Forelimb muscle (tissue), 1 donor: ENCODE results near the gene DEXI. TPM values are rescaled to one million over a fixed set of nuclear protein-coding genes. Genes with fewer than 3 reads are reported as not detected.
"Not testable (repeated sequence)": the region's sequence is repeated elsewhere in the genome, so short reads cannot be mapped to it uniquely, and the experiment has no call there.

Source experiments
- DNase-seq: peaks from one replicate; pipeline ENCODE4 v3.0.0-alpha.2; 2013; ENCODE audit warnings: low read depth
- polyA plus RNA-seq: library from polyadenylated mRNA; unstranded; fragments of 120-200 nt; gene quantifications from one replicate; pipeline ENCODE4 v1.2.1, GENCODE V29; 2013; ENCODE audit not compliant: insufficient read length

DEXI gene
- polyA plus RNA-seq, 1 donor = 56.9 TPM

DNA sequence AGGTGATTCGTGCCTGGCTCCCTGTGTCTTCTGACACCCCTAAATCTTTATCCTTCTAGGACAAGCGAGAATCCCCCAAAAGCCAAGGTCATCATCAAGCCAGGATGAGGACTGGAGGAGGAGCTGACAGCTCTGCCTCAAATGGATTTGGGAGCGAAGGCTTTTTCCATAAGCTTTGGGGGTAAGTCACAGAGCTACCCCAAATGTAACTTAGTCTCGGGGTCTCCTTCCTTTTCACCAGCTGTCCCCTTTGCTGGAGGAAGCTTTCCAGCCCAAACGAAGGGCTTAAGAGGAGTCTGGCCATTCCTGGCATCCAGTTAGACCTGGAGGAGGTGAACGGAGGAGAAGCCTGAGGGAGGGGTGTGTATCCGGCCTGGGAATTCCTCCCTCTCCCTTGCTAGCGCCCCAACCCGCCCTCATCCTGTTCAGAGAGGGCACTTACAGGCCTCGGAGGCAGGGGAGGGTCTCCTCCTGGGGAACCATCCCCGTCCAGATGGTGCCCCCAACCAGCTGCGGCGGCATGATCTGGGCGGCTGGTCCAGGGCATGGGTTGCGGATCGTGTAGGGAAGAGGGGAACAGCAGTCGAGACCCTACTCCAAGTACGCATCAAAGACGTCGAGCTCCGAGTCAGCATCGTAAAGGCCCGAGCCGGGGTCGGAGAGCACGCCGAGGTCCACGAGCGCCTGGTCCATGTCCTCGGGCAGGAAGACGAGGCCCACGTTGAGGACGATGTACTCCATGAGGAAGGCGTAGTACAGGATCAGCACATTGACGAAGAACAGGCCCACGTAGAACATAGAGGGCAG, 938 bp downstream of the DEXI start:
- DNase-seq = no peak

DNA sequence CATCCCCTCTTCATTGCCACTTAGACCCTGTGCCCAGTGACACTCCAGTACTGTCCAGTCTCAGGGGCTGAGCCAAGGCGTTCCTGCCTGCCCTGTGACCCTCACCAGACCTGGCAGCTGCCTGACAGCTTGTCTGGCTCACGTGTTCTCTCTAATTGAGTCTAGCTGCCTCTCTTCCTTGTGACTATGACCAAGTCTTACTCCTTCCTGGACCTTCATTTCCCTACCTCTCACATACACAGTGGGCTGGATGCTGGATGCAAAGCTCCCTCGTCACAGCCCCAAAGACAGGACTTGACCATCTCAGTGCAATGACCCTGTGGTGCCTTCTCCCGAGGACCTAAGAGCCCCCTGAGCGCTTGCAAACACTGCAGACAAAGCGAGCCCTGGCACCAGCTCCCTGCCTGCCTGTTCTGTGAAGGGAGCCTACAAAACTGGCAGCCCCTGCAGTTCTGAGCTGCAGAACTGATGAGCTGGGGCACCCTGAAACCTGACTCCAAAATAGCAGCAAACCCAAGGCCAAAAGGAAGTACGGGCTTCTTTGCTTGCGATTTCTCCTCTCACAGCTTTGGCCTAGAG, 1.7 kb downstream of the DEXI start:
- no peak for DNase-seq

DNA sequence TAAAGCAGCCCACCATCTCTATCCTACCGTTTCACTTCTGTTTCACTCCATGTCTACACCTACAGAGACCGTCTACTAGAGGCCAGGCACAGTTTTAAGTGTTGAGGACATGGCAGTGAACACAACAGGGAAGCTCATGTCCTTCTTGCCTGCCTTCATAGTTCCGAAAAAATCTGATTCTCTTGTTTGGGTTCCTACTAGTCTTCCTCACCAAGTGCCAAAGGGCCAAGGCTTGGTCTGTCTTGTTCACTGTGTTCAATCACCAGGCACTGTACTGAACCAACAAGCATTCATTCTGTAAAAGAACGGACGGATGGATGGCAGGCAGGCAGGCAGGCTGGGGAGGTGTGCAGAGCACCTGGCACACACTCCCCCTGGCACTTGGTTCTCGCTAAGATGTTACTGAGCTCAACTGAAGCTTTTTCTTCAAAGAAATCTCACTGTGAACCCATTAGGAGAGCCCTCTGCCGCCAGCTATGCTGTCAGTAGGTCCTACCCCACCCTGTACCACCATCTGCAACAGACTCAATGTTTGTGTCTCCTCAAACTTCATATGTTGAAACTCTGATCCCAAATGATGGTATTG, 2.5 kb downstream of the DEXI start:
- DNase-seq = no peak

DNA sequence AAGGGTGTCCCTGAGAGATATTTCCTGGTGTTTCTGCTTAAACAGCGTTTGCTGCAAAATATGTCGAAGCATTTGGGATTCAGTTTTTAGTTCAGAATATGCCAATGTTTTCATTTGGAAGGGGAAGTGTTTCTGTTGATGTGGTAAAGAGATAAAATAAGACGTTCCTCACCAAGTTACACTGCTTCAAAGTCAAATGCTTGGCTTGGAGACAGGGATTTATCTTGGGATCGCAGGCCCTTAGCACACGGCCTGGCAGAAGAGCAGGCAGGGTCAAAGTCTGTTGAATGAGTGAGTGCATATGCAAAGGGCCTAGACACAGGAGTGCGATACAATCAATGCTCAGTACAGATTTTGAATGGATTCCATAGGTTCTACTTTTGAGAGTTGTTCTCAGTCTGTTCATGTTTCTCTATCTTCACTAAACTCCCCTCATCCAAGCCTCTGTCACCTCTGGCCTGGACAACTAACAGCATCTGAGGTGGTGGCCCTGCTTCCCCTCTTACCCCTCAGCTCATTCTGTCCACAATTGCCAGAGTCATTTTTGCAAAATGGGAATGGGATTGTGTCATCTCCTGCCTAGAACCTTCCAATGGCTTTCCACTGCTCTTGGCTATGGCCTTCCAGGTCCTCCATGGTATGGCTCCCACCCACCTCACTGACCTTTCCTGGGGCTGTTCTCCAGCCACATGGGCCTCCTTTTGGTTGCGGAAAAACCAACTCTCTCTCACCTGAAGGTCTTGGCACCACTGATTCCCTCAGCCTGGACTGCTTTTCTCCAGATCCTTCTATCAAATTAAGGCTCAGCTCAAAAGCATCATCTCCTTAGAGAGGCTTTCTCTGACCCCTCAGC, 3.2 kb downstream of the DEXI start:
- DNase-seq = no peak

DNA sequence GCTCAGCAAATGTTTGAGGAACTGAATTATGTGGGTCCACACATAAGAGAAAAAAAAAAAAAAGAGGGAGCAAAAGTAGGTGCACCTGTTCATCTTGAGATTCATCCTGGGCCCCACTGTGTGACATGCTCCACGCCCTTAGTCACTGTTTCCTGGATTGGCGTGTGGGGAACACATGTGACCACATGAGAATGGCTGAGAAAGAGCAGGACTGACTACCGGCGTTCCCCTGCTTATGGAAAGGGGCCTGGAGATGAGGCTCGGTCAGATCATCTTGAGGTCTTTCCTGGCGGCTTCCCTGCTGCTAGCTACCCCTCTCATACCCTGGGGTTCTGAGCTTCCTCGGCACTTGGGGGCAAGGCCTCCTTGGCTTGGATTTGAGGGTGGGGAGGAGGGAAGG, 3.9 kb downstream of the DEXI start:
- DNase-seq = no peak

DNA sequence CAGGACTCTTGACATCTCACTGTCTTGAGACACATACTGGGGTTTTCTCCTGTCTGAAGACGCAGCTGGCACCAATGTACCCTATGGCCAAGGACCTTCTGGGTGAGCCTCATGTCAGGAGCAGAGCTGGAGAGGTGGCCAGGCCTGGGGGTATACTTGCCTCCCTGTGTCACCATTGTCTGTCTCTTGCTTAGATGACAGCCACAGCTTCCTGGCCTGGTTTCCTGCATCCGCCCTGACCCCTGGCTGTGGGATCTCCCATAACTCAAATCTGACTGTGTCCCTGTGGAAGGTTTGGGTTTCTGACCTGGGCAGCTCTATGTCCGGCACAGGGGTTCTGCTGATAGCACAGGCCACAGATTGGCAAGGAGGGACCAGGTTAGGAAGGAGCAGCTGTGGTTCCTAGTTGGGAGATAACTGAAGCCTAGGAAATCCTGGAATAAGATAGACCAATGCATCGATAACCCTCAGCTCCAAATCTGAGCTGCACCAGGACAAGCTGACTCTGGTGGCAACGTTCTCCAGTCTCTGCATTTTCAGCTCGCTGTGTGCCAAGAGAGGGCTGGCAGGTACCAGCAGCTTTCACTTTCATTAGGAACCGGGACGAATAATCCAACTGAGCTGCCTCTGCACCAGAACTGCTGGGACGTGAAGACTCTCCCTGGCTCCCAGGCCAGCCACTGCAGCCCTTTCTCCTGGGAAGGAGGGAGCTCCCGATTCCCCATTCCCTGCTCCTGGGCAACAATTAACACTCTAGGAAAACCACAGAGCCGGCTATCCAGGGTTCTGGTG, 5.0 kb downstream of the DEXI start:
- DNase-seq = no peak

DNA sequence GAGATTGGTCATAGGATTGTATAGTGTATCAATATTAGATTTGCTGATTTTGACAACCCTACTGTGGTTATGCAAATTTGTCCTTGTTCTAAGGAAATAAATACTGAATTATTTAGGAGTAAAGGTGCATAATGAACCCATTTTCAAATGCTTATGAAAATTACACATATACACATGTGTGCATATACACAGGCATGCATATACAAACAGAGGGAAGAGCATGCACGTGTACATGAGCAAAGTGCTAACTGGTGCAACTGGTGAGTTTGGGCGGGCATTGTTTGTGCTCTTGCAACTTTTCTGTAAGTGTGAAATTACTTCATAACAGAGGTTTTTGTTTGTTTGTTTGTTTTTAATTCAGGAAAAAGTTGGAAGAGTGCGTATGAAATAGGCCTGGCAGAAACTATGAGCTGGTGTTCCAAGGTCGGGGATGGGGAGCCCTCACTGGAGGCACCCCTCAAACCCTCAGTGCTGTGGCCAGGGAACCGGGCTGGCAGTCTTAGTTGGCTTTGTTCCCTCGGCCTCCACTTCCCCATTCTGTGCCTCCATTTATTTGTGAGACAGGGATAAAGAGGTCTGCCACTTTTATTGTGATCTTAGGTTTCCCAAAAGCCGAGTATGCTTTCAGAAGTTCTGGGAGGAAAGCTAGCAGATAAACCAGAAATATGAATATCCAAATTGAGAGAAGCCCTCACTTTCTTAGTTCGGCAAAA, 5.8 kb downstream of the DEXI start:
- DNase-seq = no peak

DNA sequence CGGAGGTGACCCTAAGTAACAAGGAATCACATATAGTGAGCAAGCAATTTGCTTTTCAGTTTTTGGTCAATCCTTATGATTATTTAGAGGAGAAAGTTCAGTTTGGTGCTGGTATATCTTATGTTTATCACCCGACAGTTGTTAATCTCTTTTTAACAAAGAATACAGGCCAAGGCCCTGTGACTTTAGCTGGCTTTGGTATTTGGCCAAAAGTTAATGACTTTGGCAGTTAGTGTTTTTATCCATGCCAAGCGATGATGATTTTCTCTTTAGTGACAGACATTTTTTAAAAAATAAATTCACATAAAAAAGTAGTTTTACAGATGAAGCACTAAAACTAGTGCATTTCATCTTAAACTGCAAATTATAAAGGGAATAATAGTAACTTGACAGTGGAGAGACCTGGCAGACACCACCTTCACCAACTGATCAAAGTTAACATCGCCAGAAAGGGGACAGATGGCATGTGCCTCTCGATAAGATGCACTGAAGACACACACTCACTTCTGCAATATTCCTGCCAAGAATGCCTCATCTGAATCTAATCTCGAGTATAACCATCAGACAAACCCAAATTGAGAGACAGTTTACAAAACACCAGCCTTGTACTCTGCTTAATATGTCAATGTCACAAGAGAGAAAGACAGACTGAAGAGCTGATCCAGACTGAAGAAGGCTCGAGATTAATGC, 6.9 kb downstream of the DEXI start:
- DNase-seq = no peak

DNA sequence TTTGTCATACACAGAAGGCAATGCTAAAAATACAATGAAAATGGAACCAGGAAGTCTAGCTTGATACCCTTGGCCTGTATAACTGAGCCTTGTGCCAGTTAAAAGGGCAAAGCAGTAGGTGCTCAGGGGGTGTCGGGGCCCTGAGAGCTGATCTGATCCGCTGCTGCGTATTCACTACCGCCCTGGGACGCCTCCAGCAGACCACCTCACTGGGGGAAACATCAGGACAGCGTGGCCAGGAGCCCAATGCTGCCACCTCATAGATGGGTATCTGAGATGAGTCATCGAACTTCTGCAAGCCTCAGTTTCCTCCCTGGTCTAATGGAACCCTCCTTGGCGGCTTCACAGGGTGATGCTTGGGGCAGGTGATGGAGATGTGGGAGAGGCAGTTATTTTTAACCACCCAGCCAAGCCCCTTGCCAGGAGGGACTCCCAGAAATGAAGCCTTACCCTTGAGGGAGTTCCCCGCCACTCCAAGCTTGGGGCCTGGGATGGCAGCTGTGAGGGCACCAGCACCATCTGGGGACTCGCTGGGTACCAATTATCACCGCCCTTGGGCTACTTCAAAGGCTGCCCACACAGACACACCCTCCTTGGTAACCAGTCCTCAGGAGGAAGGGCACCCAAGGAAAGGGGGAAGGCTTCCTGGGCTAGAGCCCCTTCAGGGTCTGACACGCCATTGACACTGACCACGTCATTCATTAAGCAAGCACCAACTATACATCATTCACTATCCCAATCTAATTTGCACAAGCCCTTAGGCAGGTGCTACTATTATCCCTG, 7.8 kb downstream of the DEXI start:
- DNase-seq = no peak

DNA sequence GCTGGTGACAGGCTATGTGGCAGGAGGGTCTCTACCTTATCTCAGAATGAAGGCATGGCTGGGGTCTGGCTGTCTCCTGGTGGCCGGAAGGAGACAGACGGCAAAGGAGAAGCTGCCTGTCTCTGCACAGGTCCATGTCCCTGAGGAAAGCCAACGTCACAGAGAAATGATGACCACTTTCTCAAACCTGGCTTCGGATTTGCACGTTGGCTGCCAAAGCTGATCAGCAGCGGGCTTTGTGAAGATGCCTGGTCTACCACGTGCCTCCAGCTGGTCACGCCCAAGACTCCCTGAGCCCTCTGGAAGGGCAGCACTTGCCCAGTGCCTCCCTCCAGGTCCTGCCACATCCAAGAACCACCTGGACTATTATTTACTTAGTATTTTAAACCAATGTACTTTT, 8.4 kb downstream of the DEXI start:
- no peak for DNase-seq

DNA sequence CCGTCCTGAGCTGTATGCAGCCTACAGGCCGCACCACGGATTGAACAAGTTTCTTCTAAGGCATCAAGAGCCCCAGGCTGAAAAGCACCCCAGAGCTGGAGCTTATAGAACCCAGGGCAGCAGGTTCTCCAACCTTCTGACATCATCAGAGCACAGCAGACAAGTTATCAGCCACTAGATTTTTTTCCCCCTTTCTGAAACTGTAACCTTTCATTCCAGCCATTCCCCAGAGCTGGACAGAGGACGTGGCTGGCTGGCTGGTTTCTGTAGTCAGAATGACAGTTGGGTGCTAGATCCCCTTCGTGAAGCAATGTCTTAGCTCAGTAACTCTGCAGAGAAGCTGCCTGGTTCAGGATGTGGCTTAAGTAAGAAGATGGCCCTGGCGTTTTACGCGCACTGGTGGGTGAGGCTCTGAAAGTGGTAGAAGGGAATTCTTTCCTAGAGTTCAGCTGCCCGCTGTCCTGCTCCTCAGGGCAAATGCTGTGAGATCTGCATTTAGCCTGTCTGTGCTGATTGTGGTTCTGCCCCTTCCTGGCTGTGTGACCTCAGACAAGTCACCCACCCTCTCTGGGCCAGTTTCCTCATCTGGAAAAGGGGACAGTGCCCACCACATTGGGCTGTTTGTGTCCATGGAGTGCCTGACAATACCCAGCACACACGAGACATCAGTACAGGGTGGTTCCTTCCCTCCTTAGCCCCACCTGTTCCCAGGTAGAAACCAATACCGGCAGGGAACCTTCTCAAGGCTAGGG, 9.1 kb downstream of the DEXI start:
- DNase-seq = no peak

DNA sequence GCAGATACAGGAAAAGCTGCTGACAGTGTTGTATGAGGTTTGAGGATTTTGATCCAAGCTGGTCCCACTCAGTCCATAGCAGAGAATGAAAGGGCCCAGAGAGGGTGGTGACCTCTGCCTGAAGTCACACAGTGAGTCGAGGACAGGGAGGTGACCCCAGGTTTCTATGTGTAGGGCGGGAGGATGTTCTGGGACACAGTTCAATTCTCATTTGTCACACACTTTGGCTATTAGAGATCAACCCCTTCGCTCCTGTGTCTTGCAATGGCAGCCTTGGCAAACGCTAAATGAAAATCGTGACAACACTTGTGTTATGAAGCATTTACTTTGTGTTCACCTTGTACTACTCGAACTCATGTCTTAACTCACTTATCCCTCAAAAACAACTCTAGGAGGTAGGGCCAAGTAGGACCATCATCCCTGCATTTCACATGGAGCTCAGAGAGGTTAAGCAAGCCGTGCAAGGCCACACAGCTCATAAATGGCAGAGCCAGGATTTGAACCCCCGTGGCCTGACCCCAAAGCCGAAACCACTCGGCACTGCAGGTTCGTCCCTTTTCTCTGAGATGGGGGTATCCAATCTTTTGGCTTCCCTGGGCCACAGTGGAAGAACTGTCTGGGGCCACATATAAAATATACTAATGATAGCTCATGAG, 10.2 kb downstream of the DEXI start:
- DNase-seq = no peak

DNA sequence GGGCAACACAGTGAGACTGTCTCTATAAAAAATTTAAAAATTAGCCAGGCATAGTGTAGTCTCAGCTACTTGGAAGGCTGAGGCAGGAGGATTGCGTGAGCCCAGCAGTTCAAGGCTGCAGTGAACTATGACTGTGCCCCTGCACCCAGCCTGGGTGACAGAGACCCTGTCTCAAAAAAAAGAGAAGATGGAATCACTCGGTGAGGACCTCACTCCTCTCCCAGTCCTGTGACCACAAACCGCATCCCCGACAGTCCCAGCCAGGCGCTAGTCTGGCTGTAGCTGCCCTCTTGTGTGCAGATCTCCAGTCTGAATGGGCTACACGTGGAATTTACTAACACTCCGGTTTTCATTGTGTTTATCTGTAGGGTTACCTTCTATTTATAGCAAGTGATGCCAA, 11.1 kb downstream of the DEXI start:
- no peak for DNase-seq

DNA sequence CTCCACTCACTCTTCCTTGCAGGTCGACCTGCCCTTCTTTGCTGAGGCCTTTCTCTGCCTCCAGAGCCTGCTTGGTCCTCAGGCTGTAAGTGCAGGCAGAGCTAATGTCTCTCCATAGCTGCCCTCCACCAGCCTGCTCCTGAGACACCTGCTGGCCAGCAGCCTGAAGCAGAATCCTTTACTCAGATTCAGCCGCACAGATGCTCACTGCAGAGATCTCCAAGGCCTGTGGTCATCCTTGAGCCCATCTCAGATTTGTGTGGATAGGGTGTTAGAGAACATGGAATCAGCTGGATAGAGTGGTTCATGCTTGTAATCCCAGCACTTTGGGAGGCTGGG, 11.5 kb downstream of the DEXI start:
- no peak for DNase-seq

DNA sequence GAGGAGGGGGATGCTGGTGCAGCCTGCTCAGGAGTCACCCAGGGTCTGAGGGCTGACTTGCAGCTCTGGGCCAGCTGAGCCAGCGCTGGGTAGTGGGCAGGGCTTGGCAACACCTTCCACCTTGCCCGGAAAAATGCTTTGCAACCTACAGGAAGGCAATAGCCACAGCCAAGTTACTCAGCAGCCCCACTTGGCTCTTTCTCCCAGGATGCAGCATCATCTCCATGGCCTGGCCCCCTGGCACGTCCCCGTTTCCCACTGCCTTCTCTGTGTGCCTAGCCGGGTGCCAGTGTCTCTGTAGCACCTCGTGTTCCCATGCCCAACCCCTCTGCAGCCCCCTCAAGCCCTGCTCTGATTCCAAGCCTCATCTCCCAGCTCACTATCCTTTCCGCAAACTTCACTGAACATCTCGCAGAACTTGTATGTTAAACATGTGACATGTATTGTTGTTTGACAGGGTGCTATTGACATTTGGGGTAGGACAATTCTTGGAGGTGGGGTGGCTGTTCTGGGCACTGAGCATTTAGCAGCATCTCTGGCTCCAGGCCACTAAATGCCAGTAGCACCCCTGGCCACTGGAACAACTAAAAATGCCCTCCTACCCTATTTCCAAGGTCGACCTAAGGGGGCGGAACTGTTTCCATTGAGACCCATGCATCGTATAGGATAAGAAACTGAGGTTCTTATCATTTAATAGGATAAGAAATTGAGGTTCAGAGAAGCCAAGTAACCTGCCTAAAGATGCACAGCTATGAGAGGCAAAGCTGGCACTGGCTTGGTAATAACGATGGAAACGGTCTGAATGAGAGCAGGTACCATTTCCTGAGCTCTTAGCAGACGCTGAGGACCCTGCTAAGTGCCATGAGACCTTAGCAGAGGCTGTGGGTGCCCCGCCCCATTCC, 12.2 kb downstream of the DEXI start:
- no peak for DNase-seq

DNA sequence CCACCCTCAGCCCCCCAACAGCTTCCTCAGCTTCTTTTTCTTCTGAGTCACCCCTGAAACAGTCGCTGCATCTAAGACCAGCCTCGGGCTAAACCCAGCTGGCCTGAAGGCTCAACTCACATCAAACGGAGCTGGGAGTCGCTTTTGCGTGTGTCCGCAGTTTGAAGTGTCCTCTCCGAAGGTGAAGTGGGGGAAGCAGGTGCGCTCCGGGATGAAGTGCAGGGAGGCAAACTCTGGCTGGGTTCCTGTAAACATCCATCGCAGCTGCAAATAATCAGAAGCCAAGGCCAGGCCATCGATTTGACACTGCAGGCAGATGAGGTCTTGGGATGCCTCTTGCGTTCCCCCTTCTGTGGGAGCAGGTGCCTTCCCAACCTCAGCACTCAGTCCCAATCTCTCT, 13.2 kb downstream of the DEXI start:
- DNase-seq = not testable (repeated sequence)

DNA sequence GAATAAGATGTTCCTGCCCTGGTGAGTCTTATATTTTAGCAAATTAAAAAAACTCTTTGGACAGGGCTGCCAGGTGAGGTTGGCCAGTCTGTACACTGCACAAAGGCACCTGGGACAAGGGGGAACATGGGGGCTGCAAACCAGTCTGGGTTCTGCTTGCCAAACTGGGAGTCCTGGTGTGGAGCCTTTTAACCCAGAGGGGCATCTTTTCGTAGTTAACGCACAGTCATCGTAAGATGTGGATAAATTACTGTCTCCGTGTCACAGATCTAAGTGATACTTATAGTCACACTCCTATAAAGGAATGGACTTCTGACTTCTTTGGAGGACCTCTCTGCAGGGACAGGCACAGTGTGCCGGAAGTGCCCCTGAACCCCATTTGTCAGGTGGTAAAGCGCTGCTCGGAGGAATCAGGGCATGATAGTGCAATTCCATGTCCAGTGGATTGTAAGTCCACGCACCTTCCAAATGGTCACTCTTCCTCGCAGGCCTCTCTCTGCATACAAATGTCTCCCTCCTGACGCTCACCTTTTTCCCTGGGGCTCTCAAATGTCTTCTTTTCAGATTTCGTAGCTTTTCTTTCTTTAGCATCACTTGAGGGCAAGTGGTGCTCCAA, 14.7 kb downstream of the DEXI start:
- DNase-seq = no peak
